ENCODE measurements around the gene PTPRC. TPM values are rescaled to one million over a fixed set of nuclear protein-coding genes. Genes with fewer than 3 reads are reported as not detected.

Gene PTPRC
- total and polyA plus RNA-seq, 7 donors, result 4.8 to 78.6 (median 12.5) TPM

- Histone ChIP-seq H3K4me1 (no peaks in the 10 kb centered on the region), H3K36me3 (no peaks in the 10 kb centered on the region), H3K27me3 (no peaks in the 10 kb centered on the region), H3K27ac (no peak overlapping the region), H3K4me3 (no peak overlapping the region), H3K9me3 (no peaks in the 10 kb centered on the region)
- TF ChIP-seq EP300 (IDR thresholded peaks at IDR 0.05) (no peak), POLR2AphosphoS5 (IDR thresholded peaks at IDR 0.05) (no peak), CTCF (IDR thresholded peaks at IDR 0.05) (no peak), POLR2A (IDR thresholded peaks at IDR 0.05) (no peak)
- DNase-seq, result no peak
- 71 to 83% methylated on average over 5 of the region's 5 CpGs for WGBS, 2 donors
- intact Hi-C loops (cut with DNase I), result no loop called here
Measured at GRCh38 chr1:198619375-198620140, 19.3 kb upstream of the PTPRC start.

- Histone ChIP-seq H3K36me3 (no peaks in the 10 kb centered on the region), H3K27ac (no peak overlapping the region), H3K9me3 (no peaks in the 10 kb centered on the region), H3K4me1 (no peaks in the 10 kb centered on the region), H3K27me3 (no peaks in the 10 kb centered on the region), H3K4me3 (no peak overlapping the region)
- TF ChIP-seq CTCF (IDR thresholded peaks at IDR 0.05) (no peak), EP300 (IDR thresholded peaks at IDR 0.05) (no peak), POLR2A (IDR thresholded peaks at IDR 0.05) (no peak), POLR2AphosphoS5 (IDR thresholded peaks at IDR 0.05) (no peak)
- WGBS, 2 donors, result 37 to 70% methylated on average over 3 of the region's 3 CpGs
- no peak for DNase-seq
- intact Hi-C loops (cut with DNase I), result no loop called here
Measured at GRCh38 chr1:198620218-198620617, 18.6 kb upstream of the PTPRC start.

- intact Hi-C loops (cut with DNase I), result no loop called here
Measured at GRCh38 chr1:198620951-198621824, 17.7 kb upstream of the PTPRC start.

GRCh38 chr1:198622001-198622400 lies 16.8 kb upstream of the PTPRC start:
- Histone ChIP-seq H3K9me3 (no peaks in the 10 kb centered on the region), H3K36me3 (no peaks in the 10 kb centered on the region), H3K27me3 (no peaks in the 10 kb centered on the region), H3K27ac (no peak overlapping the region), H3K4me3 (no peak overlapping the region), H3K4me1 (no peaks in the 10 kb centered on the region)
- no peak for TF ChIP-seq EP300 (IDR thresholded peaks at IDR 0.05)
- no peak for TF ChIP-seq CTCF (IDR thresholded peaks at IDR 0.05)
- TF ChIP-seq POLR2AphosphoS5 (IDR thresholded peaks at IDR 0.05), result no peak
- no peak for TF ChIP-seq POLR2A (IDR thresholded peaks at IDR 0.05)
- 61 to 82% methylated on average over 1 of the region's 1 CpG for WGBS, 2 donors
- no peak for DNase-seq
- intact Hi-C loops (cut with DNase I), result no loop called here

More at GRCh38 chr1:198620951-198621824, 17.7 kb upstream of the PTPRC start:
- no peaks in the 10 kb centered on the region for H3K36me3 ChIP-seq
- H3K27ac ChIP-seq, result no peak overlapping the region
- H3K27me3 ChIP-seq, result no peaks in the 10 kb centered on the region
- no peak overlapping the region for H3K4me3 ChIP-seq
- no peaks in the 10 kb centered on the region for H3K9me3 ChIP-seq
- DNase-seq, result no peak
- no peaks in the 10 kb centered on the region for H3K4me1 ChIP-seq
- TF ChIP-seq POLR2A (IDR thresholded peaks at IDR 0.05) (no peak), POLR2AphosphoS5 (IDR thresholded peaks at IDR 0.05) (no peak), CTCF (IDR thresholded peaks at IDR 0.05) (no peak), EP300 (IDR thresholded peaks at IDR 0.05) (no peak)
- WGBS, 2 donors, result 51 to 76% methylated on average over 10 of the region's 10 CpGs
